Measurements from ENCODE around the gene TCF20. TPM values are rescaled to one million over a fixed set of nuclear protein-coding genes. Genes with fewer than 3 reads are reported as not detected.

Gene TCF20
- 28.2 and 43.4 TPM in 2 replicates for total RNA-seq

GRCh38 chr22:42270510-42271190 is at the start of gene TCF20:
Gene TCF20 (minus strand): TSS chr22:42270653. CDS start chr22:42215305, 55,348 bp downstream.

Other genes with a start within 250 kb of the TCF20 start
- 37.0 and 52.3 TPM in 2 replicates for gene NAGA, start 199.8 kb downstream of the TCF20 start, total RNA-seq
- gene PHETA2, start 196.4 kb downstream of the TCF20 start, total RNA-seq, result 8.6 and 11.2 TPM in 2 replicates
- 7.0 and 11.7 TPM in 2 replicates for gene SMDT1, start 191.0 kb downstream of the TCF20 start, total RNA-seq
- 39.6 and 70.7 TPM in 2 replicates for gene NDUFA6, start 179.9 kb downstream of the TCF20 start, total RNA-seq
- gene CYP2D6, start 139.8 kb downstream of the TCF20 start, total RNA-seq, result 0.13 and 0.22 TPM in 2 replicates
- not detected in 2 replicates for gene NFAM1, start 161.8 kb upstream of the TCF20 start, total RNA-seq
- gene RRP7A, start 249.1 kb upstream of the TCF20 start, total RNA-seq, result 36.0 and 48.2 TPM in 2 replicates